EH (cell line): Measurements from ENCODE around the gene PDZRN3.

ENCODE experiments used
- DNase-seq: peaks from one replicate; pipeline ENCODE4 v3.0.0-alpha.2; 2015; ENCODE audit warnings: low read depth

PDZRN3 gene

GRCh38 chr3:73622091-73622805 is 2.5 kb downstream of the PDZRN3 start:
- peak; percentile 58 for DNase-seq

- no peak for DNase-seq
Measured at GRCh38 chr3:73621388-73621787, 3.4 kb downstream of the PDZRN3 start.

- peak; percentile 64 for DNase-seq
Measured at GRCh38 chr3:73618461-73618860, 6.3 kb downstream of the PDZRN3 start.

- DNase-seq: no peak
Measured at GRCh38 chr3:73616056-73616455, 8.7 kb downstream of the PDZRN3 start.

GRCh38 chr3:73614419-73614818 is 10.3 kb downstream of the PDZRN3 start:
- peak; percentile 77 for DNase-seq

- DNase-seq: peak; percentile 74
Measured at GRCh38 chr3:73611176-73611575, 13.6 kb downstream of the PDZRN3 start.

GRCh38 chr3:73610493-73610892 is 14.2 kb downstream of the PDZRN3 start:
- no peak for DNase-seq

- no peak for DNase-seq
Measured at GRCh38 chr3:73609655-73610054, 15.1 kb downstream of the PDZRN3 start.

- DNase-seq: no peak
Measured at GRCh38 chr3:73609315-73609641, 15.5 kb downstream of the PDZRN3 start.

- DNase-seq: no peak
Measured at GRCh38 chr3:73608456-73609314, 16.1 kb downstream of the PDZRN3 start.

GRCh38 chr3:73605861-73606260 is 18.9 kb downstream of the PDZRN3 start:
- no peak for DNase-seq

- DNase-seq: peak; percentile 77
Measured at GRCh38 chr3:73605412-73605811, 19.3 kb downstream of the PDZRN3 start.

- peak; percentile 49 for DNase-seq
Measured at GRCh38 chr3:73604451-73604850, 20.3 kb downstream of the PDZRN3 start.

GRCh38 chr3:73603762-73604171 is 21.0 kb downstream of the PDZRN3 start:
- peak; percentile 87 for DNase-seq

- peak; percentile 98 for DNase-seq
Measured at GRCh38 chr3:73602170-73602569, 22.6 kb downstream of the PDZRN3 start.

- no peak for DNase-seq
Measured at GRCh38 chr3:73601481-73601880, 23.3 kb downstream of the PDZRN3 start.

GRCh38 chr3:73601011-73601410 is 23.7 kb downstream of the PDZRN3 start:
- no peak for DNase-seq

- DNase-seq: peak; percentile 37
Measured at GRCh38 chr3:73600293-73600938, 24.3 kb downstream of the PDZRN3 start.

GRCh38 chr3:73599605-73600004 is 25.1 kb downstream of the PDZRN3 start:
- no peak for DNase-seq

GRCh38 chr3:73597476-73597875 is 27.3 kb downstream of the PDZRN3 start:
- DNase-seq: no peak

- no peak for DNase-seq
Measured at GRCh38 chr3:73592154-73593144, 32.3 kb downstream of the PDZRN3 start.
